ENCODE results near the gene PCDHGB7. TPM values are rescaled to one million over a fixed set of nuclear protein-coding genes. Genes with fewer than 3 reads are reported as not detected.

The PCDHGB7 gene
- total and polyA plus RNA-seq, 10 of the 15 experiments (the other 5 are each of a cell fraction or from before 2014, with no cell fraction given): 0.27 to 1.3 (median 0.54) TPM; not detected in 2

- H3K27ac ChIP-seq (ENCODE audit: control insufficient read depth, insufficient read depth): no peak overlapping the region
- FAIRE-seq: no peak
- no peaks in the 10 kb centered on the region for H3K36me3 ChIP-seq (ENCODE audit: control insufficient read depth in 2 of 2, insufficient read depth in 2 of 2, low read length in 1 of 2)
- DNase-seq (ENCODE audit: low read depth, low spot score): no peak
- H3K4me2 ChIP-seq (ENCODE audit: control insufficient read depth, insufficient read depth): no peak overlapping the region
- SMC1A ChIA-PET (ENCODE audit: uncharacterized antibody, unreplicated experiment): interaction anchor here (2.7 kb wide), 1 partner anchor 100 kb away, joined by 22 read pairs; no protein-coding TSS in a partner anchor
- no peak overlapping the region for H2AFZ ChIP-seq (ENCODE audit: control insufficient read depth, low read depth, low read length)
- no peak overlapping the region for H3K9ac ChIP-seq (ENCODE audit: control insufficient read depth, insufficient read depth, low read length)
- H4K20me1 ChIP-seq (ENCODE audit: control insufficient read depth, insufficient read depth): no peaks in the 10 kb centered on the region
- ATAC-seq: no peak
- CTCF ChIA-PET: interaction anchor here (0.9 to 10.9 kb wide), 6 partner anchors 53 to 141 kb away, joined by 3 to 245 read pairs (median 22); partner anchors contain the start of gene PCDHGC3
- no peak overlapping the region for H3K4me3 ChIP-seq
- H3K4me1 ChIP-seq (ENCODE audit: control insufficient read depth, insufficient read depth, low read length): peaks cover 4% of the 10 kb centered on the region; the same call in 1 of the 2 replicates
- in situ Hi-C loops (cut with MboI): no loop called here
- peaks cover 20% of the 10 kb centered on the region; the same call in 2 of the 3 replicates for H3K9me3 ChIP-seq (replicated peaks; ENCODE audit: control insufficient read depth, insufficient read depth, low read length)
- 87% methylated on average over 40 of the region's 42 CpGs for WGBS (ENCODE audit: insufficient coverage, insufficient replicate concordance, low lambda C conversion rate, missing lambda C conversion rate)
- intact Hi-C loops (cut with micrococcal nuclease; ENCODE audit: unreplicated experiment): no loop called here
- H3K79me2 ChIP-seq (ENCODE audit: control insufficient read depth, insufficient read depth, low read length): no peaks in the 10 kb centered on the region
- no TSS peak for BruUV-seq (replicated peaks)
- RAD21 ChIA-PET (ENCODE audit: unreplicated experiment): no interaction called here
- POLR2A ChIA-PET: no interaction called here
- no peaks in the 10 kb centered on the region; a peak in 1 of 4 replicates for H3K27me3 ChIP-seq (replicated peaks in 1 of 2; ENCODE audit: control insufficient read depth in 2 of 2, insufficient read depth in 2 of 2, low read length in 1 of 2)
- TF ChIP-seq IRF4 (IDR thresholded peaks at IDR 0.05; ENCODE audit: low read depth, low read length): no peak
- no peak for TF ChIP-seq ZBTB33 (IDR thresholded peaks at IDR 0.05)
- no peak for TF ChIP-seq NFYA (IDR thresholded peaks at IDR 0.05; ENCODE audit: borderline replicate concordance, low read depth, low read length)
- no peak for TF ChIP-seq JUND (IDR thresholded peaks at IDR 0.05; ENCODE audit: low read depth, low read length)
- TF ChIP-seq, protein P1, sequence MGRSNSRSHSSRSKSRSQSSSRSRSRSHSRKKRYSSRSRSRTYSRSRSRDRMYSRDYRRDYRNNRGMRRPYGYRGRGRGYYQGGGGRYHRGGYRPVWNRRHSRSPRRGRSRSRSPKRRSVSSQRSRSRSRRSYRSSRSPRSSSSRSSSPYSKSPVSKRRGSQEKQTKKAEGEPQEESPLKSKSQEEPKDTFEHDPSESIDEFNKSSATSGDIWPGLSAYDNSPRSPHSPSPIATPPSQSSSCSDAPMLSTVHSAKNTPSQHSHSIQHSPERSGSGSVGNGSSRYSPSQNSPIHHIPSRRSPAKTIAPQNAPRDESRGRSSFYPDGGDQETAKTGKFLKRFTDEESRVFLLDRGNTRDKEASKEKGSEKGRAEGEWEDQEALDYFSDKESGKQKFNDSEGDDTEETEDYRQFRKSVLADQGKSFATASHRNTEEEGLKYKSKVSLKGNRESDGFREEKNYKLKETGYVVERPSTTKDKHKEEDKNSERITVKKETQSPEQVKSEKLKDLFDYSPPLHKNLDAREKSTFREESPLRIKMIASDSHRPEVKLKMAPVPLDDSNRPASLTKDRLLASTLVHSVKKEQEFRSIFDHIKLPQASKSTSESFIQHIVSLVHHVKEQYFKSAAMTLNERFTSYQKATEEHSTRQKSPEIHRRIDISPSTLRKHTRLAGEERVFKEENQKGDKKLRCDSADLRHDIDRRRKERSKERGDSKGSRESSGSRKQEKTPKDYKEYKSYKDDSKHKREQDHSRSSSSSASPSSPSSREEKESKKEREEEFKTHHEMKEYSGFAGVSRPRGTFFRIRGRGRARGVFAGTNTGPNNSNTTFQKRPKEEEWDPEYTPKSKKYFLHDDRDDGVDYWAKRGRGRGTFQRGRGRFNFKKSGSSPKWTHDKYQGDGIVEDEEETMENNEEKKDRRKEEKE (IDR thresholded peaks at IDR 0.05): no peak
- TF ChIP-seq, protein P2, sequence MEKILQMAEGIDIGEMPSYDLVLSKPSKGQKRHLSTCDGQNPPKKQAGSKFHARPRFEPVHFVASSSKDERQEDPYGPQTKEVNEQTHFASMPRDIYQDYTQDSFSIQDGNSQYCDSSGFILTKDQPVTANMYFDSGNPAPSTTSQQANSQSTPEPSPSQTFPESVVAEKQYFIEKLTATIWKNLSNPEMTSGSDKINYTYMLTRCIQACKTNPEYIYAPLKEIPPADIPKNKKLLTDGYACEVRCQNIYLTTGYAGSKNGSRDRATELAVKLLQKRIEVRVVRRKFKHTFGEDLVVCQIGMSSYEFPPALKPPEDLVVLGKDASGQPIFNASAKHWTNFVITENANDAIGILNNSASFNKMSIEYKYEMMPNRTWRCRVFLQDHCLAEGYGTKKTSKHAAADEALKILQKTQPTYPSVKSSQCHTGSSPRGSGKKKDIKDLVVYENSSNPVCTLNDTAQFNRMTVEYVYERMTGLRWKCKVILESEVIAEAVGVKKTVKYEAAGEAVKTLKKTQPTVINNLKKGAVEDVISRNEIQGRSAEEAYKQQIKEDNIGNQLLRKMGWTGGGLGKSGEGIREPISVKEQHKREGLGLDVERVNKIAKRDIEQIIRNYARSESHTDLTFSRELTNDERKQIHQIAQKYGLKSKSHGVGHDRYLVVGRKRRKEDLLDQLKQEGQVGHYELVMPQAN (conservative IDR thresholded peaks at IDR 0.05): no peak
- no peak for TF ChIP-seq HDAC6 (IDR thresholded peaks at IDR 0.05; ENCODE audit: unreplicated experiment)
- TF ChIP-seq ZZZ3 (IDR thresholded peaks at IDR 0.05; ENCODE audit: control insufficient read depth, insufficient read length, low read depth): no peak
- TF ChIP-seq KDM1A (IDR thresholded peaks at IDR 0.05; ENCODE audit: borderline replicate concordance): no peak
- TF ChIP-seq NR2C2 (IDR thresholded peaks at IDR 0.05; ENCODE audit: borderline replicate concordance, control insufficient read depth, insufficient read length, low read depth): no peak
- no peak for TF ChIP-seq MYB (IDR thresholded peaks at IDR 0.05; ENCODE audit: borderline replicate concordance, low read depth, low read length)
- TF ChIP-seq FOS (IDR thresholded peaks at IDR 0.05; ENCODE audit: borderline replicate concordance, extremely low read depth, insufficient read length): no peak
These were observed 5.3 kb downstream of the PCDHGB7 start for GRCh38 chr5:141422742-141423291.
